HepG2 (cell line): ENCODE data around the gene PC. TPM values are rescaled to one million over a fixed set of nuclear protein-coding genes. Genes with fewer than 3 reads are reported as not detected.

Experiments
- ATAC-seq: fragments of 200-7000 bp; cut with Tn5 transposase; 3 replicates; pipeline ENCODE4 v1.9.1; 2020; ENCODE audit warnings: mild to moderate bottlenecking, moderate library complexity
- BruUV-seq: library from RNA; stranded (reverse); fragments of 400-500 nt; replicated peaks from 2 replicates; lab custom pipeline; 2021; lab: Mats Ljungman, UMichigan
- CTCF ChIA-PET: fragments of 300-600 bp; formaldehyde crosslinking; extraction: SDS; loops from one replicate; lab custom pipeline; 2021; ENCODE audit warnings: low total read pairs, inconsistent platforms, low intra/inter-chr PET ratio; lab: Yijun Ruan, JAX
- POLR2A ChIA-PET: fragments of 350-600 bp; sonication (Branson Sonifier 250); formaldehyde crosslinking; loops from one replicate; lab custom pipeline; 2020; ENCODE audit warnings: antibody characterized with exemption, inconsistent platforms; lab: Yijun Ruan, JAX
- DNase-seq: peaks from one replicate; pipeline ENCODE4 v3.0.0-alpha.2; 2015; ENCODE audit warnings: low spot score
- FAIRE-seq: peaks from 3 replicates; lab custom pipeline; 2011; peaks lifted over from hg19 to GRCh38; lab: Jason Lieb, UNC
- H2AFZ ChIP-seq: one replicate; pipeline ENCODE4 v1.6.1; 2011; ENCODE audit warnings: low read length, inconsistent platforms
- H3K27ac ChIP-seq: fragments of 300-600 bp; 3 replicates; pipeline ENCODE4 v1.8.0; 2011; ENCODE audit warnings: mixed run types, mild to moderate bottlenecking, mixed read lengths, low read length, inconsistent platforms; ENCODE audit not compliant: insufficient read depth; ENCODE audit errors: extremely low read length
- H3K27me3 ChIP-seq, 2 experiments: fragments of 200-600 bp in 1 of 2; 2 replicates in 1 of 2; 3 replicates in 1 of 2; pipeline versions ENCODE4 v1.6.0 to v1.8.0; 2011; ENCODE audit warnings: low read length in 2 of 2, mild to moderate bottlenecking in 2 of 2, moderate library complexity in 2 of 2, inconsistent platforms in 1 of 2; ENCODE audit not compliant: insufficient read depth in 2 of 2, control insufficient read depth in 1 of 2
- H3K36me3 ChIP-seq, 2 experiments: fragments of 200-600 bp in 1 of 2; replicated peaks in 1 of 2; 2 replicates in 1 of 2; 3 replicates in 1 of 2; pipeline versions ENCODE4 v1.5.1 to v1.8.0; 2011; ENCODE audit warnings: low read length in 2 of 2, inconsistent platforms in 1 of 2; ENCODE audit not compliant: insufficient read depth in 2 of 2, control insufficient read depth in 1 of 2
- H3K4me1 ChIP-seq: 2 replicates; pipeline ENCODE4 v1.5.1; 2012; ENCODE audit warnings: low read length, inconsistent platforms; ENCODE audit not compliant: insufficient read depth
- H3K4me2 ChIP-seq: 2 replicates; pipeline ENCODE4 v1.6.0; 2011; ENCODE audit warnings: low read depth, low read length, inconsistent platforms
- H3K4me3 ChIP-seq, 3 experiments: fragments of 200-600 bp in 1 of 3; sonication (generic), shearing (Covaris generic) in 1 of 3; replicated peaks in 1 of 3; 2 replicates each; pipeline ENCODE4 v1.5.1; 2011 to 2016; ENCODE audit warnings: low read length in 3 of 3, inconsistent platforms in 2 of 3, low read depth in 2 of 3, mild to moderate bottlenecking in 2 of 3, control low read depth in 1 of 3, mixed read lengths in 1 of 3; ENCODE audit not compliant: insufficient read depth in 1 of 3
- H3K79me2 ChIP-seq: one replicate; pipeline ENCODE4 v1.6.1; 2011; ENCODE audit warnings: low read length, inconsistent platforms; ENCODE audit not compliant: insufficient read depth
- H3K9ac ChIP-seq: 2 replicates; pipeline ENCODE4 v1.6.0; 2011; ENCODE audit warnings: mild to moderate bottlenecking, low read depth, low read length, inconsistent platforms; ENCODE audit not compliant: insufficient read depth
- H3K9me3 ChIP-seq: 2 replicates; pipeline ENCODE4 v1.5.1; 2012; ENCODE audit warnings: mild to moderate bottlenecking, low read length
- H4K20me1 ChIP-seq: 2 replicates; pipeline ENCODE4 v1.6.0; 2011; ENCODE audit warnings: inconsistent platforms, mild to moderate bottlenecking, low read length, moderate library complexity; ENCODE audit not compliant: insufficient read depth
- EZH2 ChIP-seq: conservative IDR thresholded peaks from 2 replicates; pipeline ENCODE4 v1.6.1; 2012; ENCODE audit warnings: mild to moderate bottlenecking, low read depth, low read length, moderate library complexity
- FOXA3 ChIP-seq: IDR thresholded peaks from 2 replicates; pipeline ENCODE4 v1.6.1; 2016; ENCODE audit warnings: missing genetic modification reagents, missing compliant biosample characterization
- MAFF ChIP-seq: IDR thresholded peaks from 2 replicates; pipeline ENCODE4 v1.6.1; 2011; ENCODE audit warnings: low read depth, low read length, improper control_type of control experiment
- MAFK ChIP-seq, 2 experiments: IDR thresholded peaks in 1 of 2; conservative IDR thresholded peaks in 1 of 2; 2 replicates each; pipeline ENCODE4 v1.6.1; 2011; ENCODE audit warnings: improper control_type of control experiment in 2 of 2, low read length in 2 of 2
- MTA1 ChIP-seq: sonication (generic); formaldehyde crosslinking; IDR thresholded peaks from 2 replicates; pipeline ENCODE4 v1.4.0; 2020; ENCODE audit warnings: missing genetic modification reagents, mild to moderate bottlenecking, borderline replicate concordance
- SP1 ChIP-seq, 2 experiments: fragments of 450-650 bp in 1 of 2; sonication (generic) in 1 of 2; formaldehyde crosslinking in 1 of 2; IDR thresholded peaks; 2 replicates each; pipeline versions ENCODE4 v1.4.0 to v1.6.1; 2016 to 2020; ENCODE audit warnings: missing genetic modification reagents in 1 of 2
- ZFP36L1 ChIP-seq: sonication (generic); formaldehyde crosslinking; IDR thresholded peaks from 2 replicates; pipeline ENCODE4 v1.8.0; 2022; ENCODE audit warnings: mild to moderate bottlenecking, missing genetic modification reagents, moderate library complexity
- ZNF530 ChIP-seq: sonication (generic); formaldehyde crosslinking; IDR thresholded peaks from 2 replicates; pipeline ENCODE4 v1.5.0; 2020; ENCODE audit warnings: low read depth, mild to moderate bottlenecking, missing genetic modification reagents
- in situ Hi-C: cut with HindIII; loops from 2 replicates; pipeline ENCODE4 v1.10.0; 2017; ENCODE audit warnings: low pct_unique_long_range_greater_than_20kb; ENCODE audit not compliant: extremely low pct_ligation_motif_present
- intact Hi-C: fragments of 100-400 bp; cut with micrococcal nuclease; formaldehyde crosslinking; loops from one replicate; pipeline ENCODE4 v1.10.0; 2022; ENCODE audit not compliant: unreplicated experiment
- polyA plus RNA-seq, 8 experiments: library from polyadenylated mRNA; depleted of rRNA in 3 of 8; stranded (reverse) in 7 of 8; unstranded in 1 of 8; fragments of >200 nt; fragmentation: Illumina TruSeq in 4 of 8; extraction: Trizol in 4 of 8; gene quantifications; 2 replicates each; pipeline versions ENCODE4 v1.2.1 to v1.2.3, GENCODE V29; 2011 to 2016; ENCODE audit warnings: low read depth in 4 of 8, missing spikeins in 1 of 8, mixed read lengths in 1 of 8; ENCODE audit not compliant: insufficient read depth in 1 of 8
- total RNA-seq, 5 experiments: library from RNA; depleted of rRNA; stranded (reverse); fragments of >200 nt; fragmentation: Illumina TruSeq; extraction: Trizol; gene quantifications; 2 replicates each; pipeline ENCODE4 v1.2.3, GENCODE V29; 2016; ENCODE audit warnings: low read depth in 1 of 5
- TF ChIP-seq, protein P1 (sequence below): sonication (generic); formaldehyde crosslinking; IDR thresholded peaks from 2 replicates; pipeline ENCODE4 v1.4.0; 2020; ENCODE audit warnings: low read depth, missing genetic modification reagents
- TF ChIP-seq, protein P2 (sequence below), 2 experiments: fragments of 450-650 bp in 1 of 2; sonication (generic) in 1 of 2; formaldehyde crosslinking in 1 of 2; IDR thresholded peaks; 2 replicates each; pipeline versions ENCODE4 v1.6.1 to v1.8.0; 2016 to 2022; ENCODE audit warnings: antibody characterized with exemption in 1 of 2, mild to moderate bottlenecking in 1 of 2, missing genetic modification reagents in 1 of 2

Gene PC
- total and polyA plus RNA-seq, 2 of the 13 experiments (the other 11 are each of a cell fraction or from before 2014, with no cell fraction given), result 29.0 to 39.0 TPM

- TF ChIP-seq, protein P1, sequence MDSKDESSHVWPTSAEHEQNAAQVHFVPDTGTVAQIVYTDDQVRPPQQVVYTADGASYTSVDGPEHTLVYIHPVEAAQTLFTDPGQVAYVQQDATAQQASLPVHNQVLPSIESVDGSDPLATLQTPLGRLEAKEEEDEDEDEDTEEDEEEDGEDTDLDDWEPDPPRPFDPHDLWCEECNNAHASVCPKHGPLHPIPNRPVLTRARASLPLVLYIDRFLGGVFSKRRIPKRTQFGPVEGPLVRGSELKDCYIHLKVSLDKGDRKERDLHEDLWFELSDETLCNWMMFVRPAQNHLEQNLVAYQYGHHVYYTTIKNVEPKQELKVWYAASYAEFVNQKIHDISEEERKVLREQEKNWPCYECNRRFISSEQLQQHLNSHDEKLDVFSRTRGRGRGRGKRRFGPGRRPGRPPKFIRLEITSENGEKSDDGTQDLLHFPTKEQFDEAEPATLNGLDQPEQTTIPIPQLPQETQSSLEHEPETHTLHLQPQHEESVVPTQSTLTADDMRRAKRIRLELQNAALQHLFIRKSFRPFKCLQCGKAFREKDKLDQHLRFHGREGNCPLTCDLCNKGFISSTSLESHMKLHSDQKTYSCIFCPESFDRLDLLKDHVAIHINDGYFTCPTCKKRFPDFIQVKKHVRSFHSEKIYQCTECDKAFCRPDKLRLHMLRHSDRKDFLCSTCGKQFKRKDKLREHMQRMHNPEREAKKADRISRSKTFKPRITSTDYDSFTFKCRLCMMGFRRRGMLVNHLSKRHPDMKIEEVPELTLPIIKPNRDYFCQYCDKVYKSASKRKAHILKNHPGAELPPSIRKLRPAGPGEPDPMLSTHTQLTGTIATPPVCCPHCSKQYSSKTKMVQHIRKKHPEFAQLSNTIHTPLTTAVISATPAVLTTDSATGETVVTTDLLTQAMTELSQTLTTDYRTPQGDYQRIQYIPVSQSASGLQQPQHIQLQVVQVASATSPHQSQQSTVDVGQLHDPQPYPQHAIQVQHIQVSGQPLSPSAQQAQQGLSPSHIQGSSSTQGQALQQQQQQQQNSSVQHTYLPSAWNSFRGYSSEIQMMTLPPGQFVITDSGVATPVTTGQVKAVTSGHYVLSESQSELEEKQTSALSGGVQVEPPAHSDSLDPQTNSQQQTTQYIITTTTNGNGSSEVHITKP (CRISPR knock-in tag), result no peak
- TF ChIP-seq MAFF (peak; percentile 70), MAFK (conservative IDR thresholded peaks at IDR 0.05 in 1 of 2, IDR thresholded peaks at IDR 0.05 in 1 of 2; ENCODE audit: low read length in 2 of 2) (peak; percentile 73 to 84)
Observed at GRCh38 chr11:66924272-66924671, 33.9 kb downstream of the PC start (continued).

GRCh38 chr11:66922551-66922950 lies 35.6 kb downstream of the PC start:
- ChIA-PET CTCF (no interaction called here), POLR2A (no interaction called here)
- no peaks in the 10 kb centered on the region for H3K36me3 ChIP-seq
- intact Hi-C loops (no loop called here), in situ Hi-C loops (no loop called here)
- no peak overlapping the region for H2AFZ ChIP-seq
- no peak overlapping the region for H3K9ac ChIP-seq
- H3K4me1 ChIP-seq, result 0 out of 2 replicates have a peak, but pooled peaks cover 6% of the 10 kb centered on the region
- H3K27ac ChIP-seq, result no peak overlapping the region
- no peaks in the 10 kb centered on the region for H3K79me2 ChIP-seq
- no peaks in the 10 kb centered on the region for H3K9me3 ChIP-seq
- no peaks in the 10 kb centered on the region for H4K20me1 ChIP-seq
- H3K4me2 ChIP-seq, result no peak overlapping the region
- no TSS peak for BruUV-seq
- FAIRE-seq (no peak), ATAC-seq (no peak), DNase-seq (no peak)
- no peak overlapping the region for H3K4me3 ChIP-seq
- no peaks in the 10 kb centered on the region for H3K27me3 ChIP-seq
- TF ChIP-seq MTA1 (CRISPR knock-in tag) (no peak), ZFP36L1 (CRISPR knock-in tag) (no peak), SP1 (IDR thresholded peaks at IDR 0.05) (no peak), SP1 (CRISPR knock-in tag; IDR thresholded peaks at IDR 0.05) (no peak), FOXA3 (CRISPR knock-in tag) (no peak), EZH2 (no peak), ZNF530 (CRISPR knock-in tag) (no peak)
- TF ChIP-seq, protein P2, sequence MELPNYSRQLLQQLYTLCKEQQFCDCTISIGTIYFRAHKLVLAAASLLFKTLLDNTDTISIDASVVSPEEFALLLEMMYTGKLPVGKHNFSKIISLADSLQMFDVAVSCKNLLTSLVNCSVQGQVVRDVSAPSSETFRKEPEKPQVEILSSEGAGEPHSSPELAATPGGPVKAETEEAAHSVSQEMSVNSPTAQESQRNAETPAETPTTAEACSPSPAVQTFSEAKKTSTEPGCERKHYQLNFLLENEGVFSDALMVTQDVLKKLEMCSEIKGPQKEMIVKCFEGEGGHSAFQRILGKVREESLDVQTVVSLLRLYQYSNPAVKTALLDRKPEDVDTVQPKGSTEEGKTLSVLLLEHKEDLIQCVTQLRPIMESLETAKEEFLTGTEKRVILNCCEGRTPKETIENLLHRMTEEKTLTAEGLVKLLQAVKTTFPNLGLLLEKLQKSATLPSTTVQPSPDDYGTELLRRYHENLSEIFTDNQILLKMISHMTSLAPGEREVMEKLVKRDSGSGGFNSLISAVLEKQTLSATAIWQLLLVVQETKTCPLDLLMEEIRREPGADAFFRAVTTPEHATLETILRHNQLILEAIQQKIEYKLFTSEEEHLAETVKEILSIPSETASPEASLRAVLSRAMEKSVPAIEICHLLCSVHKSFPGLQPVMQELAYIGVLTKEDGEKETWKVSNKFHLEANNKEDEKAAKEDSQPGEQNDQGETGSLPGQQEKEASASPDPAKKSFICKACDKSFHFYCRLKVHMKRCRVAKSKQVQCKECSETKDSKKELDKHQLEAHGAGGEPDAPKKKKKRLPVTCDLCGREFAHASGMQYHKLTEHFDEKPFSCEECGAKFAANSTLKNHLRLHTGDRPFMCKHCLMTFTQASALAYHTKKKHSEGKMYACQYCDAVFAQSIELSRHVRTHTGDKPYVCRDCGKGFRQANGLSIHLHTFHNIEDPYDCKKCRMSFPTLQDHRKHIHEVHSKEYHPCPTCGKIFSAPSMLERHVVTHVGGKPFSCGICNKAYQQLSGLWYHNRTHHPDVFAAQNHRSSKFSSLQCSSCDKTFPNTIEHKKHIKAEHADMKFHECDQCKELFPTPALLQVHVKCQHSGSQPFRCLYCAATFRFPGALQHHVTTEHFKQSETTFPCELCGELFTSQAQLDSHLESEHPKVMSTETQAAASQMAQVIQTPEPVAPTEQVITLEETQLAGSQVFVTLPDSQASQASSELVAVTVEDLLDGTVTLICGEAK (IDR thresholded peaks at IDR 0.05), result no peak
- TF ChIP-seq, protein P2 (CRISPR knock-in tag; IDR thresholded peaks at IDR 0.05), result no peak
